Measurements from ENCODE around the gene XAGE5.
"Not testable (repeated sequence)": the region's sequence is repeated elsewhere in the genome, so short reads cannot be mapped to it uniquely, and the experiment has no call there.

XAGE5 gene, protein sequence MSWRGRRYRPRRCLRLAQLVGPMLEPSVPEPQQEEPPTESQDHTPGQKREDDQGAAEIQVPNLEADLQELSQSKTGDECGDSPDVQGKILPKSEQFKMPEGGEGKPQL

DNA sequence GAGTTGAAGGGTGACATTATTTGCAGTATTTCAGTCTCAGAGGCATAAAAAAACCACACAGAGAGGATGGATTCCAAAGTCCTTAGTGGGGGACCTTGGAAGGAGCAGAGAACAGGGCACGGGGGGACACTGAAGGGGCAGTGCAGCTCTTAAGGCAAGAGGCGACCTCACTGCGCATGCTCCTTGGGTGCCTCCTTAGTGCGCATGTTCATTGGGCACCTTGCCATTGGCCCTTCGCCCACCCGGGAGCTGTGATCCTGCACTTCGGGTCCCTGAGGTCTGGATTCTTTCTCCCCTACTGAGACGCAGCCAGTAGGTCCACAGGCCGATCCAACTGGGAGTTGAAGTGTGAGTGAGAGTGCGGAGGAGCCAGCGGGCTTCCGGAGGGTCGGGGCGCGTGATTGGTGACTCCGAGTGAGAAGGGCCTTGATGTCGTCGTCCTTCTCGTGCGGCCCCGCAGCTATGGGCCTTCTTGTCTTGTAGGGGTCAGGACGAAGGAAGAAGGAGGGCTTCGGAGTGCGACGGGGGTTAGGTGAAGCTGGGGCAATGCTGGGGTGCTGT lies at the start of gene XAGE5:
TSS of gene XAGE5 (plus strand) at position 223 of the 561 bp plus-strand sequence. CDS start 1,280 bp downstream, outside the sequence.
- DNase-seq = no peak

DNA sequence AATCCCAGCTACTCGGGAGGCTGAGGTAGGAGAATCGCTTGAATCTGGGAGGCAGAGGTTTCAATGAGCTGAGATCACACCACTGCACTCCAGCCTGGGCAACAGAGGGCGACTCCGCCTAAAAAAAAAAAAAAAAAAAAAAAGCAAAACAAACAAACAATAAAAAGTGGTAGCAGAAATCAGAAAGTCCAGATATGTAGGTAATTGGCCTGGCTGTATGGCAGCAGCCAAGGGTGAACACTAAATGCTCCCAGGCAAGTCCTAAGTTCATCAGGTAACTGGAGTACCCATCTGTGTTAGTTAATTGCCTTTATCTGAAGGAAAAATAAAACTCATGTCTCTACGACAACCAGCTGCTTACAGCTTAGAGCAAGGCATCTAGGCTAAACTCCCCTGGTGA lies 45.1 kb upstream of the XAGE5 start:
- DNase-seq = not testable (repeated sequence)

DNA sequence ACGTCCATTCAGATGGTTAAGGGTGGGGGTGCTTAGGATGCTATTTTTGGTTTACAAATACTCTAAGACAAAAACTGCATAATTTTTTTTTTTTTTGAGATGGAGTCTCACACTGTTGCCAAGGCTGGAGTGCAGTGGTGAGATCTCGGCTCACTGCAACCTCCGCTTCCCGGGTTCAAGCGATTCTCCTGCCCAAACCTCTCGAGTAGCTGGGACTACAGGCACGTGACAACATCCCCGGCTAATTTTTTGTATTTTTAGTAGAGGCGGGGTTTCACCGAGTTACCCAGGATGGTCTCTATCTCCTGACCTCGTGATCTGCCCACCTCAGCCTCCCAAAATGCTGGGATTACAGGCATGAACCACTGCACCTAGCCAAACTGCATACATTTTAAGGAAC lies 37.6 kb upstream of the XAGE5 start:
- DNase-seq = not testable (repeated sequence)

DNA sequence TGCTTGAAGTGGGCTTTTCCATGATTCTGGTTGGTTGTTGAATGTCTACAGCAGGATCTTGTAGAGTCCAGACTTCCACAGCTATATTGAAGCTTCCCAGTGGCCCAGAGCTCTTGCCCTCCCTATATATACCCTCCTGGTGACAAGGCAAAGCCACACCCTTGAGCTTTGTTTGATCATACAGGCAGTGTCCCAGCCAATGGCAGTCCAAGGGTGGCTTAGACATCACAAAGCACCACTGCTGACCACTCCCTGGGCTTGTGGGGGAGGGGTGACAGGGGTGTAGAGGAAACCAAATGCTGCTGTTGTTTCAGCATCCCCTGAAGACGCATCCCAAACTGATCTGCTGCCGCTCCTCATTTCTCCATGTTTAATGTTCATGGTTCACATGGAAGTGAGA lies 13.8 kb upstream of the XAGE5 start, which contains the start of gene SPANXN5:
TSS of gene SPANXN5 (minus strand) at position 101 of the 400 bp plus-strand sequence. CDS start at position 22, 79 bp downstream.
- DNase-seq = not testable (repeated sequence)

DNA sequence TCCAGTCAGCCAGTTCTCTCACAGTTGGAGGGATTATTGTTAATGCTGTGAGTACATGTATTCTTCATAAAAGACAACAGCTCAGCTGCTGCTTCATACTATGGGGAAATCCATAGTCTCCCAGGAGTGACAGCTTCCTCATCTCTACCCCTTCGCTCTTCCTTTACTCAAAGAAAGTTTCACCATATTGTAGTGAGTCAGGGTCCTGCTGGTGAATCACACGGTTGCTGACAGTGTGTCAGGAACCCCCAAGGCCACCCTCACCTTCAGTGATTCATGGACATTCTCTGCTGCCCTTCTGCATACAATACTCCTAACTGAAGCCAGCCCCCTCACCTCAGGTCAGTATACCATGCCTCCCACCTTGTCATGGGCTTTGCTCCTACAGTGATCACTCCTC lies 6.2 kb upstream of the XAGE5 start:
- DNase-seq = not testable (repeated sequence)

DNA sequence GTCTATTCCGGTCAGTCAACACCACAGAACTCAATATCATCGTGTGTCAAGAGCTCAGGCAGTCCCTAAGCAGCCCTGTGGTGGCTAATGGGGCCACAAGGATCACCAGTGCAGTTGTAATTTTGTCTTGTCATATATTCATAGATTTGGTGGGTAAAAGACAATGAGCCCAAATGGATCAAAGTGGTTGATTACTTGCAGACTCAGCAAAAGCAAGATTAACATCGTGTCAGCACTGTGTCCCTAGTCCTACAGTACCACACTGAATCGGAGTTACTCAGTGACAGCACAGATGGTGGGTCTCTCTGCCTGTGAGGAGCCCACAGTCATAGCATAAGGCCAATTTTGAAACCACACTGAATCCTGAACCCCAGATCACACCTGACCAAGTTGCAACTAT lies 8.7 kb downstream of the XAGE5 start:
- DNase-seq = no peak

DNA sequence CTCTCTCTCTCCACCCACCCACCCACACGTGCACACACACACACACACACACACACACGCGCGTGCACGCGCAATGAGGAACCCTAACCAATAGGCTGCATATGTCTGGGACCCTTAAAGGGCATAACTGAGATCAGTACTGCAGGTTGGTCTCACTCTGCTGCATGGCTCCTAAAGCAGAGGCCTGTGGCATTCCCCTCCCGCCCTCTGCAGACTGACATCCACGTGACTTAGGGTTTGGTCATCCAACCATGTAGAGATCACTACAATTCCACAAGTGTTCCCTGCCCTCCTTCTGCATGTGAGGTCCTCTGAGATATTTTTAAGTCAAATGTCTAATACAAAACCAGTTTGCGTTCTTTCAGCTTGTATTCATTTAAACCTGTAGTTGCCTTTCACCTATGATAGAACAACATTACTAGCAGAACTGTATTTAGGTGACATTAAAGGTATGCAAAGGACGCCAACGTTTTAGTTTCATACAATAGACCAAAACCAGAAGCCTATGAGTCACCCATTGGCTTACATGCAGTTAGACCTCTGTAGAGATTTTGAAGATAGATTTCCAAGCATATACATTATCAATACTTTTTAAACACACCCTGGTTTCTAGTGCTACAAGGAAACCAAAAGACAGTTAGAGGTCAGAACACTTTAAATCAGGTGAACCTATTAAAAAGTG lies 10.1 kb downstream of the XAGE5 start:
- DNase-seq = no peak

DNA sequence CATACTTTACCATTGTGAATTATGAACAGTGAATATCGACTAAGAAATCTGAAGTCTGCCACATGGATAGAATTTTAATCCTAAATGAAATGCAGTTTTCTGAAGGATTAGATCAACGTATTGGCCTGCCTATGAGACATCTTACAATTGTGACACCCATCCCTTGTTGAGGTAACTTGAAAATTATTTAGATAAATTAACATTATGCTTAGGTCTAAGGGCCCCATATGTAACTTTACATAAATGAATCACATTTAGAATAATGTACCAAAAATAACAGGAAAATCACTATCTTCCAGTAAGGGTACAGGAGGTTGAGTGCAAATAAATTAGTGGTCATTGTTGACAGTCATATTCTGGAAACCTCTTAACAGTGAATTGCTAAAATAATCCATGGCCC lies 13.5 kb downstream of the XAGE5 start:
- no peak for DNase-seq

DNA sequence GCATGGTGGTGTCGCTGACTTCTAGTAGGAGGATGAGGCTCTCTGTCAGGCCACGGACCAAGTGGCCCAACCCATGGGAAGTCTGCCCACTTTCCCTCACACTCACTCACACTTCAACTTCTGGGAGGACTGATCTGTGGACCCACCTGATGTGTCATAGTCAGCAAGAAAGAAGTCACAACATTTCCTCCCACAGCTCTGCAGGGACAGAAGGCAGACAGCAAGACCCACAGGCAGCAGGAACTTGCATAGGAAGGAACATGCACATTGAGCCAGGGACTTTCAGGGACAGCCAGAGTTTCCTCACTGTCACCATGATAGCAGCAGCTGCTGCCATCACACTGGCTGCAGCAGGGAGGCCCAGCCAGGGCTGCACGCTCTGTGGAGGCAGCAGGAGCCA lies 19.5 kb downstream of the XAGE5 start:
- DNase-seq = no peak

DNA sequence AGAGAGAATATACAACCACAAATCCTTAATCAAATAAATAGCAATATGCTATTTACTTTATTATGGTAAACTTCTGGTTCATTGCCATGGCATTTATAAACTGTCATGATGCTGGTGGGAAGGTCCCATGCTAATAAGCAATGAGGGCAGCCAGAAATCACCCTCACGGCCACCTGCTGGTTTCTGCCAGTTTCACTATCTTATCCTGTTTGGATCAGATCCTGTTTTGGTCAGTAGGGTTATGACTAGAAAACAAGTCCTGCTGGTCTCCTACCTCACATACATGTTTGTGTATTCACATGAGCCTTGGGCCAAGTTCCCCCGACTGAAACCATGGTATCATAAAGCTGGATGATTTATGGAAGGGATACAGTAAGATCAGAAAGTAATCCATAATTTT lies 28.1 kb downstream of the XAGE5 start:
- DNase-seq = no peak

DNA sequence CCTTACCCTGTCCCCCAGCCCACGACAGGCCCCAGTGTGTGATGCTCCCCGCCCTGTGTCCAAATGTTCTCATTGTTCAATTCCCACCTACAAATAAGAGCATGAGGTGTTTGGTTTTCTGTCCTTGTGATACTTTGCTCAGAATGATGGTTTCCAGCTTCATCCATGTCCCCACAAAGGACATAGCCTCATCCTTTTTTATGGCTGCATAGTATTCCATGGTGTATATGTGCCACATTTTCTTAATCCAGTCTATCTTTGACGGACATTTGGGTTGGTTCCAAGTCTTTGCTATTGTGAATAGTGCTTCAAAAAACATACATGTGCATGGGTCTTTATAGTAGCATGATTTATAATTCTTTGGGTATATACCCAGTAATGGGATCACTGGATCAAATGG lies 32.5 kb downstream of the XAGE5 start:
- DNase-seq = not testable (repeated sequence)

DNA sequence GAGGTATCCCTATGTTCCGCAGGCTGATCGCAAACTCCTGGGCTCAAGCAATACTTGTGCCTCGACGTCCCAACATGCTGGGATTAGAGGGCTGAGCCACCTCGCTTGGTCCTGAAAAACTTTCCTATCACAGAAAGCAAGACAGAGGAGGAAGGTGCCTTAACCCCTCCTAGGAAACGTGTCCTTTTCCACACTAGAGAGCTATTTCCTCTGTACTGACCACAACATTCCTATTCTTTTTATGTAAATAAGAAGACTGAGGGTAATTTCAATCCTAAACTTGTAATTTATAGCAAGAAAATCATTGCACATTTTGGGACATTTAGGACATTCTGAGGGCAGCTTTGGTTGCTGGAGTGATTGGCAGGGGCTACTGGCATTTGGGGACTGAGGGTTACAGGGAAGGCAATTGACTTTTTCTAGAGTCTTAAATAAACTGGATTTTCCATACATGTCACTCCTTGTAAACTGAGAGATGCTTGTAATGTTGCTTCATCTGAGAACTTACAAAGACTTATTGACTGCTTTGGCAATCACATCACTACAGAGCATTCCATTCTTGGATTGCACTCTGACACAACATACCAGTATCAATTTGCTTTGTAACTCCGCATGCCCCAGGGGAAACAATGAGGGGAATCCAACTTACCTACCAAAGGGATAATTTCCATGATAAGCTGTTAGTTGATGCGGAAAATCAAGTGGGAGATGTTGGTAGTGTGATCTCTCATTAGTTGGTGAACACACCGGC lies 41.2 kb downstream of the XAGE5 start:
- DNase-seq = no peak

DNA sequence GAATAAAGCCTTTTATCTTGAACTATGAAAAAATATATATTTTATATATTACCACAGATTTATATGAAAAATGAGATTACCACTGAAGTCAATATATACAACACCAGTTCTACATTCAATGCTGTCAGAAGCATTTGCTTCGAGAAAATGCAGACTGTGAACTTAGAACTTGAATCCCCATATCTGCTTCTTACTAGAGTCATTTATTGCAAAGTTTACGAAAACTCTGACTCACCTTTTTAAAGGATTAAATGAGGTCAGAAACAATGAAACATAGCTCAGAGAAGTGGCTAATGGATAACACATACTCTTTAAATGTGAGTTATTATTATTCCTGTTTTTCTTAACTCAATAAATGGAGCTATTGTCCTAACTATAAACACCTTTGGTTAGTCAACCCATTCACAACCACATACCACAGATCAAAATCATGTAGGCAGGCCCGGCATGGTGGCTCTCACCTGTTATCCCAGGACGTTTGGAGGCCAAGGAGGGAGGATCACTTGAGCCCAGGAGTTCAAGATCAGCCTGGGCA lies 46.0 kb downstream of the XAGE5 start:
- not testable (repeated sequence) for DNase-seq

DNA sequence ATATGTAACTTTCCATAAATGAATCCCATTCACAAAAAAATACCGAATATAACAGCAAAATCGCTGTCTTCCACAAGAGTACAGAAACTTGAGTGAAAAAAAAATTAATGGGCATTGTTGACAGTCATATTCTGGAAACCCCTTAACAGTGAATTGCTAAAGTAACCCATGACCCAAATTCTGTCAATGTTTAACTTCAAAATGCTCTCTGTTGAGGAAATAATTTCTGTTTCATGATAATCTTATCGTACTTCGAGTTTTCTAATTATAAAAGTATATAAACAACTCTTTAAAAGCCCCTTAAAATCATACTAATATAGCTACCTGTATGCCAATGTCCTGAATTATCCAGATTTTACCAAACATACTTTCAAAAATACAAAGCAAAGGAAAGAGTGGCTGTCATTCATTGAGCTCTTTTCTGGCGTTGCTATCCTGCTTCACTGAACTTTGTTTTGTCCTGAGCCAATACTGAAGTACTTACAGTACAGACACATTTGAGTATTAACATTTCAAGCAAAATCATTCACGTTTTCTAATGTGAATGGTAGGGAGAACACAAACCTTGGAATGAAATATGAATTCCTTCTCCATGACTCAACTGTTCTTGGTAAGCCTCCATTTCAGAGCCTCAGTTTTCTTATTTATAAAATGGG lies 54.4 kb downstream of the XAGE5 start:
- no peak for DNase-seq
